ENCODE results near the gene TSC22D4. TPM values are rescaled to one million over a fixed set of nuclear protein-coding genes. Genes with fewer than 3 reads are reported as not detected.

The TSC22D4 gene
- total RNA-seq, 2 experiments from 2014 or later: 38.5 to 75.4 TPM

GRCh38 chr7:100427762-100428198 lies 51.2 kb downstream of the TSC22D4 start:
- peaks cover 9% of the 10 kb centered on the region; the same call in 1 of the 2 replicates for H4K20me1 ChIP-seq (ENCODE audit: insufficient read depth, low read length)
- no TSS peak for BruUV-seq (replicated peaks)
- intact Hi-C loops (cut with micrococcal nuclease; ENCODE audit: unreplicated experiment): no loop called here
- H3K9me2 ChIP-seq (ENCODE audit: insufficient read depth, low read length): no peaks in the 10 kb centered on the region
- peak overlapping the region; percentile 93 for H3K27ac ChIP-seq (ENCODE audit: low read depth, low read length, poor library complexity, severe bottlenecking)
- peak overlapping the region; percentile 96 for H3K4me2 ChIP-seq (ENCODE audit: low read length)
- TF ChIP-seq EZH2phosphoT487 (IDR thresholded peaks at IDR 0.05; ENCODE audit: borderline replicate concordance, low read depth, low read length) (no peak), CTCF (conservative IDR thresholded peaks at IDR 0.05; ENCODE audit: low read length) (no peak)
- POLR2A ChIA-PET: interaction anchor here (0.7 to 2.0 kb wide), 9 partner anchors 8 to 157 kb away, joined by 3 to 8 read pairs (median 4); no protein-coding TSS in a partner anchor
- peaks cover 26% of the 10 kb centered on the region for H3K36me3 ChIP-seq (ENCODE audit: insufficient read depth, low read length)
- H3K4me3 ChIP-seq (ENCODE audit: low read depth, low read length, poor library complexity, severe bottlenecking): peak overlapping the region; percentile 91
- no peak for DNase-seq (ENCODE audit: low spot score)
- peak overlapping the region; percentile 76 for H2AFZ ChIP-seq (ENCODE audit: low read length)
- H3K79me2 ChIP-seq (ENCODE audit: insufficient read depth, low read depth, low read length): peaks cover 29% of the 10 kb centered on the region
- no peaks in the 10 kb centered on the region for H3K9me3 ChIP-seq (ENCODE audit: low read length)
- H3K4me1 ChIP-seq (ENCODE audit: insufficient read depth, low read length, poor library complexity, severe bottlenecking): peaks cover 36% of the 10 kb centered on the region
- CTCF ChIA-PET (ENCODE audit: unreplicated experiment): no interaction called here

GRCh38 chr7:100426516-100426915 lies 52.5 kb downstream of the TSC22D4 start:
- Histone ChIP-seq H3K79me2 (ENCODE audit: insufficient read depth, low read depth, low read length) (peaks cover 18% of the 10 kb centered on the region), H3K27ac (ENCODE audit: low read depth, low read length, poor library complexity, severe bottlenecking) (no peak overlapping the region), H3K9me2 (ENCODE audit: insufficient read depth, low read length) (no peaks in the 10 kb centered on the region), H4K20me1 (ENCODE audit: insufficient read depth, low read length) (peaks cover 6% of the 10 kb centered on the region; the same call in 1 of the 2 replicates), H3K4me2 (ENCODE audit: low read length) (no peak overlapping the region), H3K4me1 (ENCODE audit: insufficient read depth, low read length, poor library complexity, severe bottlenecking) (peaks cover 24% of the 10 kb centered on the region), H3K9me3 (ENCODE audit: low read length) (no peaks in the 10 kb centered on the region), H3K36me3 (ENCODE audit: insufficient read depth, low read length) (peaks cover 13% of the 10 kb centered on the region), H2AFZ (ENCODE audit: low read length) (no peak overlapping the region), H3K4me3 (ENCODE audit: low read depth, low read length, poor library complexity, severe bottlenecking) (no peak overlapping the region)
- ChIA-PET POLR2A (interaction anchor here (0.7 kb wide), 1 partner anchor 120 kb away, joined by 3 read pairs; no protein-coding TSS in a partner anchor), CTCF (ENCODE audit: unreplicated experiment) (no interaction called here)
- DNase-seq (ENCODE audit: low spot score): no peak
- no TSS peak for BruUV-seq (replicated peaks)
- intact Hi-C loops (cut with micrococcal nuclease; ENCODE audit: unreplicated experiment): no loop called here
- no peak for TF ChIP-seq CTCF (conservative IDR thresholded peaks at IDR 0.05; ENCODE audit: low read length)

- TF ChIP-seq CTCF (conservative IDR thresholded peaks at IDR 0.05; ENCODE audit: low read length) (no peak), EZH2phosphoT487 (IDR thresholded peaks at IDR 0.05; ENCODE audit: borderline replicate concordance, low read depth, low read length) (no peak)
- Histone ChIP-seq H3K4me3 (ENCODE audit: low read depth, low read length, poor library complexity, severe bottlenecking) (no peak overlapping the region), H3K9me2 (ENCODE audit: insufficient read depth, low read length) (no peaks in the 10 kb centered on the region), H3K36me3 (ENCODE audit: insufficient read depth, low read length) (peaks cover 2% of the 10 kb centered on the region; the same call in 1 of the 2 replicates), H3K9me3 (ENCODE audit: low read length) (no peaks in the 10 kb centered on the region), H3K79me2 (ENCODE audit: insufficient read depth, low read depth, low read length) (peaks cover 6% of the 10 kb centered on the region; the same call in 1 of the 2 replicates), H3K4me2 (ENCODE audit: low read length) (no peak overlapping the region), H3K4me1 (ENCODE audit: insufficient read depth, low read length, poor library complexity, severe bottlenecking) (peaks cover 12% of the 10 kb centered on the region), H4K20me1 (ENCODE audit: insufficient read depth, low read length) (no peaks in the 10 kb centered on the region), H2AFZ (ENCODE audit: low read length) (no peak overlapping the region), H3K27ac (ENCODE audit: low read depth, low read length, poor library complexity, severe bottlenecking) (no peak overlapping the region)
- intact Hi-C loops (cut with micrococcal nuclease; ENCODE audit: unreplicated experiment): no loop called here
- no TSS peak for BruUV-seq (replicated peaks)
- POLR2A ChIA-PET: interaction anchor here (0.6 kb wide), 2 partner anchors 31 to 223 kb away, joined by 3 to 4 read pairs; no protein-coding TSS in a partner anchor
- CTCF ChIA-PET (ENCODE audit: unreplicated experiment): no interaction called here
- no peak for DNase-seq (ENCODE audit: low spot score)
Measured at GRCh38 chr7:100425347-100425746, 53.7 kb downstream of the TSC22D4 start.

Measured in OCI-LY7 (cell line).